ENCODE results near the gene ADCY4. TPM values are rescaled to one million over a fixed set of nuclear protein-coding genes. Genes with fewer than 3 reads are reported as not detected.

ADCY4 gene
- total and polyA plus RNA-seq, 2 of the 8 experiments (the other 6 are each of a cell fraction or from before 2014, with no cell fraction given): 0.27 to 0.35 TPM

DNA sequence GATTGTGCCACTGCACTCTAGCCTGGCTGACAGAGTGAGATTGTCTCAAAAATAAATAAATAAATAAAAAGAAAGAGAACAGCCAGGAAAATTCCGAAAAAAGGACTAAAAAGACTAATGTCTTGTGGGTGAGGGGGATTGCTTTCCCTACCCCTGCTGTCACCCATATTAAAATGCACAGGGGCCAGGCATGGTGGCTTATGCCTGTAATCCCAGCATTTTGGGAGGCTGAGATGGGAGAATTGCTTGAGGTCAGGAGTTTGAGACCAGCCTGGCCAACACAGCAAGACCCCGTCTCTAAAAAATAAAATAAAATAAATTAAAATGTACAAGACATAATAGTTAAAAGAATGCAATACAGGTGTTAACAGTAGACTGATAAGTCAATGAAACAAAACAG lies 41.3 kb downstream of the ADCY4 start (continued):
- TF ChIP-seq, protein P1, sequence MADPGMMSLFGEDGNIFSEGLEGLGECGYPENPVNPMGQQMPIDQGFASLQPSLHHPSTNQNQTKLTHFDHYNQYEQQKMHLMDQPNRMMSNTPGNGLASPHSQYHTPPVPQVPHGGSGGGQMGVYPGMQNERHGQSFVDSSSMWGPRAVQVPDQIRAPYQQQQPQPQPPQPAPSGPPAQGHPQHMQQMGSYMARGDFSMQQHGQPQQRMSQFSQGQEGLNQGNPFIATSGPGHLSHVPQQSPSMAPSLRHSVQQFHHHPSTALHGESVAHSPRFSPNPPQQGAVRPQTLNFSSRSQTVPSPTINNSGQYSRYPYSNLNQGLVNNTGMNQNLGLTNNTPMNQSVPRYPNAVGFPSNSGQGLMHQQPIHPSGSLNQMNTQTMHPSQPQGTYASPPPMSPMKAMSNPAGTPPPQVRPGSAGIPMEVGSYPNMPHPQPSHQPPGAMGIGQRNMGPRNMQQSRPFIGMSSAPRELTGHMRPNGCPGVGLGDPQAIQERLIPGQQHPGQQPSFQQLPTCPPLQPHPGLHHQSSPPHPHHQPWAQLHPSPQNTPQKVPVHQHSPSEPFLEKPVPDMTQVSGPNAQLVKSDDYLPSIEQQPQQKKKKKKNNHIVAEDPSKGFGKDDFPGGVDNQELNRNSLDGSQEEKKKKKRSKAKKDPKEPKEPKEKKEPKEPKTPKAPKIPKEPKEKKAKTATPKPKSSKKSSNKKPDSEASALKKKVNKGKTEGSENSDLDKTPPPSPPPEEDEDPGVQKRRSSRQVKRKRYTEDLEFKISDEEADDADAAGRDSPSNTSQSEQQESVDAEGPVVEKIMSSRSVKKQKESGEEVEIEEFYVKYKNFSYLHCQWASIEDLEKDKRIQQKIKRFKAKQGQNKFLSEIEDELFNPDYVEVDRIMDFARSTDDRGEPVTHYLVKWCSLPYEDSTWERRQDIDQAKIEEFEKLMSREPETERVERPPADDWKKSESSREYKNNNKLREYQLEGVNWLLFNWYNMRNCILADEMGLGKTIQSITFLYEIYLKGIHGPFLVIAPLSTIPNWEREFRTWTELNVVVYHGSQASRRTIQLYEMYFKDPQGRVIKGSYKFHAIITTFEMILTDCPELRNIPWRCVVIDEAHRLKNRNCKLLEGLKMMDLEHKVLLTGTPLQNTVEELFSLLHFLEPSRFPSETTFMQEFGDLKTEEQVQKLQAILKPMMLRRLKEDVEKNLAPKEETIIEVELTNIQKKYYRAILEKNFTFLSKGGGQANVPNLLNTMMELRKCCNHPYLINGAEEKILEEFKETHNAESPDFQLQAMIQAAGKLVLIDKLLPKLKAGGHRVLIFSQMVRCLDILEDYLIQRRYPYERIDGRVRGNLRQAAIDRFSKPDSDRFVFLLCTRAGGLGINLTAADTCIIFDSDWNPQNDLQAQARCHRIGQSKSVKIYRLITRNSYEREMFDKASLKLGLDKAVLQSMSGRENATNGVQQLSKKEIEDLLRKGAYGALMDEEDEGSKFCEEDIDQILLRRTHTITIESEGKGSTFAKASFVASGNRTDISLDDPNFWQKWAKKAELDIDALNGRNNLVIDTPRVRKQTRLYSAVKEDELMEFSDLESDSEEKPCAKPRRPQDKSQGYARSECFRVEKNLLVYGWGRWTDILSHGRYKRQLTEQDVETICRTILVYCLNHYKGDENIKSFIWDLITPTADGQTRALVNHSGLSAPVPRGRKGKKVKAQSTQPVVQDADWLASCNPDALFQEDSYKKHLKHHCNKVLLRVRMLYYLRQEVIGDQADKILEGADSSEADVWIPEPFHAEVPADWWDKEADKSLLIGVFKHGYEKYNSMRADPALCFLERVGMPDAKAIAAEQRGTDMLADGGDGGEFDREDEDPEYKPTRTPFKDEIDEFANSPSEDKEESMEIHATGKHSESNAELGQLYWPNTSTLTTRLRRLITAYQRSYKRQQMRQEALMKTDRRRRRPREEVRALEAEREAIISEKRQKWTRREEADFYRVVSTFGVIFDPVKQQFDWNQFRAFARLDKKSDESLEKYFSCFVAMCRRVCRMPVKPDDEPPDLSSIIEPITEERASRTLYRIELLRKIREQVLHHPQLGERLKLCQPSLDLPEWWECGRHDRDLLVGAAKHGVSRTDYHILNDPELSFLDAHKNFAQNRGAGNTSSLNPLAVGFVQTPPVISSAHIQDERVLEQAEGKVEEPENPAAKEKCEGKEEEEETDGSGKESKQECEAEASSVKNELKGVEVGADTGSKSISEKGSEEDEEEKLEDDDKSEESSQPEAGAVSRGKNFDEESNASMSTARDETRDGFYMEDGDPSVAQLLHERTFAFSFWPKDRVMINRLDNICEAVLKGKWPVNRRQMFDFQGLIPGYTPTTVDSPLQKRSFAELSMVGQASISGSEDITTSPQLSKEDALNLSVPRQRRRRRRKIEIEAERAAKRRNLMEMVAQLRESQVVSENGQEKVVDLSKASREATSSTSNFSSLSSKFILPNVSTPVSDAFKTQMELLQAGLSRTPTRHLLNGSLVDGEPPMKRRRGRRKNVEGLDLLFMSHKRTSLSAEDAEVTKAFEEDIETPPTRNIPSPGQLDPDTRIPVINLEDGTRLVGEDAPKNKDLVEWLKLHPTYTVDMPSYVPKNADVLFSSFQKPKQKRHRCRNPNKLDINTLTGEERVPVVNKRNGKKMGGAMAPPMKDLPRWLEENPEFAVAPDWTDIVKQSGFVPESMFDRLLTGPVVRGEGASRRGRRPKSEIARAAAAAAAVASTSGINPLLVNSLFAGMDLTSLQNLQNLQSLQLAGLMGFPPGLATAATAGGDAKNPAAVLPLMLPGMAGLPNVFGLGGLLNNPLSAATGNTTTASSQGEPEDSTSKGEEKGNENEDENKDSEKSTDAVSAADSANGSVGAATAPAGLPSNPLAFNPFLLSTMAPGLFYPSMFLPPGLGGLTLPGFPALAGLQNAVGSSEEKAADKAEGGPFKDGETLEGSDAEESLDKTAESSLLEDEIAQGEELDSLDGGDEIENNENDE (IDR thresholded peaks at IDR 0.05; ENCODE audit: insufficient replicate concordance, low read length): no peak
- TF ChIP-seq, protein P2, sequence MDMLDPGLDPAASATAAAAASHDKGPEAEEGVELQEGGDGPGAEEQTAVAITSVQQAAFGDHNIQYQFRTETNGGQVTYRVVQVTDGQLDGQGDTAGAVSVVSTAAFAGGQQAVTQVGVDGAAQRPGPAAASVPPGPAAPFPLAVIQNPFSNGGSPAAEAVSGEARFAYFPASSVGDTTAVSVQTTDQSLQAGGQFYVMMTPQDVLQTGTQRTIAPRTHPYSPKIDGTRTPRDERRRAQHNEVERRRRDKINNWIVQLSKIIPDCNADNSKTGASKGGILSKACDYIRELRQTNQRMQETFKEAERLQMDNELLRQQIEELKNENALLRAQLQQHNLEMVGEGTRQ (IDR thresholded peaks at IDR 0.05; ENCODE audit: low read length): no peak
- no peak for TF ChIP-seq SP1 (IDR thresholded peaks at IDR 0.05; ENCODE audit: low read depth, low read length)
- TF ChIP-seq BRCA1 (IDR thresholded peaks at IDR 0.05; ENCODE audit: low read depth, low read length): no peak
- TF ChIP-seq RBBP5 (IDR thresholded peaks at IDR 0.05; ENCODE audit: borderline replicate concordance, low read depth, low read length): no peak
- TF ChIP-seq SUZ12 (IDR thresholded peaks at IDR 0.05; ENCODE audit: low read length): no peak
- TF ChIP-seq YY1 (IDR thresholded peaks at IDR 0.05; ENCODE audit: low read depth, low read length): no peak
- no peak for TF ChIP-seq RFX5 (IDR thresholded peaks at IDR 0.05; ENCODE audit: borderline replicate concordance, low read depth, low read length)
- TF ChIP-seq ZNF274 (IDR thresholded peaks at IDR 0.05; ENCODE audit: borderline replicate concordance, extremely low read depth, low read length): no peak
- TF ChIP-seq EP300 (IDR thresholded peaks at IDR 0.05; ENCODE audit: borderline replicate concordance in 1 of 2, low read depth in 2 of 2, low read length in 2 of 2): no peak
